Right atrium auricular region (tissue), 2 donors: ENCODE results near the gene SOBP. TPM values are rescaled to one million over a fixed set of nuclear protein-coding genes. Genes with fewer than 3 reads are reported as not detected.
"Not testable (repeated sequence)": the region's sequence is repeated elsewhere in the genome, so short reads cannot be mapped to it uniquely, and the experiment has no call there.

ENCODE experiments used
- DNase-seq: peaks from one replicate; pipeline ENCODE4 v3.0.0-alpha.2; 2019; ENCODE audit warnings: low spot score
- H3K27ac ChIP-seq, 2 donors: fragments of 200-600 bp; sonication (generic); 1 replicate in 1 of 2; 2 replicates in 1 of 2; pipeline ENCODE4 v1.5.1; 2016 to 2019
- H3K27me3 ChIP-seq, 2 donors: fragments of 200-600 bp; sonication (generic); one replicate each; pipeline versions ENCODE4 v1.5.1 to v1.6.0; 2017 to 2019
- H3K36me3 ChIP-seq: fragments of 200-600 bp; sonication (generic); one replicate; pipeline ENCODE4 v1.5.1; 2016
- H3K4me1 ChIP-seq, 2 donors: fragments of 200-600 bp; sonication (generic); one replicate each; pipeline versions ENCODE4 v1.5.1 to v1.6.0; 2017 to 2019
- H3K4me3 ChIP-seq, 2 donors: fragments of 200-600 bp; sonication (generic); 1 replicate in 1 of 2; 2 replicates in 1 of 2; pipeline ENCODE4 v1.5.1; 2017 to 2019; ENCODE audit warnings: mild to moderate bottlenecking in 1 of 2, moderate library complexity in 1 of 2
- H3K9me3 ChIP-seq, 2 donors: fragments of 200-600 bp; sonication (generic); one replicate each; pipeline ENCODE4 v1.5.1; 2019
- CTCF ChIP-seq, 2 donors: fragments of 200-600 bp; sonication (generic); IDR thresholded peaks; one replicate each; pipeline ENCODE4 v1.5.1; 2019; ENCODE audit warnings: antibody characterized with exemption in 2 of 2
- total RNA-seq, 2 donors: library from RNA; depleted of rRNA; stranded (reverse); fragments of >200 nt; gene quantifications; one replicate each; pipeline ENCODE4 v1.1.0, GENCODE V29; 2016

SOBP gene
- total RNA-seq, 2 donors from 2014 or later, result 8.2 to 8.5 TPM

GRCh38 chr6:107459283-107460082 lies 30.4 kb upstream of the SOBP start, which contains the start of gene PDSS2:
Gene PDSS2, minus strand, starts transcription at chr6:107459564. Its CDS starts 279 bp downstream, at chr6:107459285.
- peak; percentile 98 for DNase-seq
- H3K27me3 ChIP-seq, result no peaks in the 10 kb centered on the region
- TF ChIP-seq CTCF (IDR thresholded peaks at IDR 0.05), result peak in 1 of 2 donors; percentile 50
- no peaks in the 10 kb centered on the region for H3K36me3 ChIP-seq
- H3K9me3 ChIP-seq, result no peaks in the 10 kb centered on the region
- peaks cover 0 to 19% of the 10 kb centered on the region in 2 donors for H3K4me1 ChIP-seq
- peak within 1 kb of the TSS; percentile 83 to 89 for H3K4me3 ChIP-seq
- peak within 1 kb of the TSS; percentile 91 to 94 for H3K27ac ChIP-seq

- Histone ChIP-seq H3K4me3 (peak overlapping the region; percentile 83 to 89), H3K27ac (peak overlapping the region; percentile 91 to 94), H3K4me1 (peaks cover 0 to 19% of the 10 kb centered on the region in 2 donors), H3K36me3 (no peaks in the 10 kb centered on the region), H3K9me3 (no peaks in the 10 kb centered on the region), H3K27me3 (no peaks in the 10 kb centered on the region)
- TF ChIP-seq CTCF (IDR thresholded peaks at IDR 0.05), result no peak
- no peak for DNase-seq
These were observed 29.8 kb upstream of the SOBP start for GRCh38 chr6:107460083-107460631.

- no peak for TF ChIP-seq CTCF (IDR thresholded peaks at IDR 0.05)
- H3K36me3 ChIP-seq, result no peaks in the 10 kb centered on the region
These were observed 23.9 kb upstream of the SOBP start for GRCh38 chr6:107466062-107466461.

GRCh38 chr6:107470364-107470763 lies 19.6 kb upstream of the SOBP start:
- no peak overlapping the region for H3K4me3 ChIP-seq
- no peak for TF ChIP-seq CTCF (IDR thresholded peaks at IDR 0.05)
- H3K27me3 ChIP-seq, result no peaks in the 10 kb centered on the region
- DNase-seq, result no peak
- no peaks in the 10 kb centered on the region for H3K9me3 ChIP-seq
- H3K27ac ChIP-seq, result no peak overlapping the region
- no peaks in the 10 kb centered on the region for H3K4me1 ChIP-seq
- no peaks in the 10 kb centered on the region for H3K36me3 ChIP-seq

More at GRCh38 chr6:107466062-107466461, 23.9 kb upstream of the SOBP start:
- Histone ChIP-seq H3K27ac (no peak overlapping the region), H3K9me3 (no peaks in the 10 kb centered on the region), H3K27me3 (no peaks in the 10 kb centered on the region), H3K4me1 (no peaks in the 10 kb centered on the region), H3K4me3 (no peak overlapping the region)
- no peak for DNase-seq

- Histone ChIP-seq H3K27me3 (no peaks in the 10 kb centered on the region), H3K4me3 (no peak overlapping the region), H3K4me1 (no peaks in the 10 kb centered on the region), H3K36me3 (no peaks in the 10 kb centered on the region), H3K27ac (no peak overlapping the region), H3K9me3 (no peaks in the 10 kb centered on the region)
- no peak for DNase-seq
- TF ChIP-seq CTCF (IDR thresholded peaks at IDR 0.05), result no peak
These were observed 16.3 kb upstream of the SOBP start for GRCh38 chr6:107473660-107474059.

- H3K36me3 ChIP-seq, H3K27me3 ChIP-seq, H3K27ac ChIP-seq, H3K4me1 ChIP-seq, H3K9me3 ChIP-seq, DNase-seq, H3K4me3 ChIP-seq: not testable (repeated sequence)
These were observed 14.6 kb upstream of the SOBP start for GRCh38 chr6:107475360-107475759.

GRCh38 chr6:107475826-107476225 lies 14.1 kb upstream of the SOBP start:
- not testable (repeated sequence) for DNase-seq, H3K4me1 ChIP-seq, H3K27me3 ChIP-seq, H3K9me3 ChIP-seq, H3K36me3 ChIP-seq, H3K27ac ChIP-seq, H3K4me3 ChIP-seq
